Right kidney (tissue), 1 donor: Measurements from ENCODE around the gene LRRC56.
A peak's percentile ranks its signal among the peaks of the same experiment; 100 is the strongest.

Experiments used
- DNase-seq: peaks from one replicate; pipeline ENCODE4 v3.0.0-alpha.2; 2016

Gene LRRC56

DNA sequence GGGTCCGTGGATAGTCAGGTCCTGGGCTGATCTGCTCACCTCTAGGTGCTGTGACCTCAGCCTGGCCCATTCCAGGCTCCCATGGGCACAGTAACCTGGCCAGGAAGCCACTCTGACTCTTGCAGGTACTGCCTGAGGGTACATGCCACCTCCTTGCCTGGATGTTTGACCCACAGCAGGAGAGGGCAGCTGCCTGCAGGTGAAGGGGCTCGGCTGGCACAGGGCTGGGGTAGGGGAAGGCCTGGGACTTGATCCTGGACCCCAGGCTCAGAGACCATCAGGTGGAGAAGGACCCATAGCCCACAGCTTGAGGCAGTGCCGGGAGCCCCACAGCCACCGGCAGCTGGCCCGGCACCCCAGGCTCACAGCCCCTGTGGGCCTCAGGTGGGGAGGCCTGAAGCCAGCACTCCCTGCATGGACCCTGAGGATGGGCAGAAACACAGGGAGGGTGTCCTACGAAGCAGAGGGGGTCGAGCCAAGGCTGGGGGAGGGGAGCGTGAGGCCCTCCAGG is 2.7 kb downstream of the LRRC56 start:
- no peak for DNase-seq

GRCh38 chr11:540583-541432 is 3.5 kb downstream of the LRRC56 start:
- no peak for DNase-seq

- no peak for DNase-seq
These were observed 4.1 kb downstream of the LRRC56 start for GRCh38 chr11:541433-541885.

GRCh38 chr11:544817-545166 is 7.5 kb downstream of the LRRC56 start:
- no peak for DNase-seq

DNA sequence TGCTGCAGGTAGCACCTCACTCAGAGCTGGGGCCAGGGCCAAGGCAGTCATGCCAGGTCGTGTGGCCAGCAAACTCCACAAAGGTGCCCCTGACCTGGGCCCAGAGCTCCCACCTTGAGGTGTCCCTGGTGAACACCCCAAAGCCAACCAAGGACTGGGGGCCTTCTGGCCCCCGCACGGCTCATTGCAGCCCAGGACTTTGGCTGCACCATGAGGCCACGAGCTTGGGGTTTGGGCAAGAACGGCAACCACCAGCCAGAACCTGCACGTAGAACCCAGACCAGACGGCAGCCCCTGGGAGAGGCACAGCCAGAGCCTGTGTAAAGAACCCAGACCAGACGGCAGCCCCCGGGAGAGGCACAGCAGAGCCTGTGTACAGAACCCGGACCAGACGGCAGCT is 7.8 kb downstream of the LRRC56 start:
- no peak for DNase-seq

DNA sequence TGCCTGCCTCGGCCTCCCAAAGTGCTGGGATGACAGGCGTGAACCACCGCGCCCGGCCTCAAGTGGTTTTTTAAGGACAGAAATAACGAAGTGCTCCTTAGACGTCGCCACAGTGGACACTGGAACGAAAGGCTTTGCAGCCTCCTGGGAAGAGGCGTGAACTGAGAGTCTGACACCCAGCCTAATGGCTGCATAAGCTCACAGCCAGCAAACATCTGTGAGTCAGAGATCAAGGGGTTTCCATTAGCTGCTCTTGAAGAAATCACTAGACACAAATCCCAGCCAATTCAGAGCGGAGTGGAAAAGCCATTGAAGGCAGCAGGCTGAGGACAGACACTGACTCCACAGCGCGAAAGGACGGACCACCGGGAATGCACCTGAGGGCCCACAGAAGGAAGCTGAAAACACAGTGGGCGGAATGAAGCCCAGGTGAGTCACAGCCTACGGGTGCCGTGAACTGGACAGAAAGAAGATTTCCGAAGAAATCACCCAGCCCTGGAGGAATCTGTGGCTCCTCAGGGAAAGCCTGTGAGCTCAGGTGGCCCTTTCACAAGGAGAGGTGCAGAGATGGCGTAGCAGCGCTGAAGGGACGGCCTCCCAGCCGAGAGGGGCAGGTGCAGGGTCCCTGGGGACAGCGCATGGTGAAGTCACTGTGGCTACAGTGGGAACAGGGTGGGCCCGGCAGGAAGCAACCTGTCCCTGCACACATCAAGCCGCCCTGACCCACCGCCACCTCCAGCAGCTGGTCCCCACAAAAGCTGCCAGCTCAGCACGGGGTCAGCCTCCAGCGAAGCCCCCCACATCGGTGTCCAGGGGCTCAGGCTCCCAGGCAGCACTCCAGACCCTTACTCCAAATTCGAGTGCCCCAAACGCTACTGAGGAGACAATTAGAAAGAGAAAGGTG is 11.6 kb downstream of the LRRC56 start:
- DNase-seq, result no peak

DNA sequence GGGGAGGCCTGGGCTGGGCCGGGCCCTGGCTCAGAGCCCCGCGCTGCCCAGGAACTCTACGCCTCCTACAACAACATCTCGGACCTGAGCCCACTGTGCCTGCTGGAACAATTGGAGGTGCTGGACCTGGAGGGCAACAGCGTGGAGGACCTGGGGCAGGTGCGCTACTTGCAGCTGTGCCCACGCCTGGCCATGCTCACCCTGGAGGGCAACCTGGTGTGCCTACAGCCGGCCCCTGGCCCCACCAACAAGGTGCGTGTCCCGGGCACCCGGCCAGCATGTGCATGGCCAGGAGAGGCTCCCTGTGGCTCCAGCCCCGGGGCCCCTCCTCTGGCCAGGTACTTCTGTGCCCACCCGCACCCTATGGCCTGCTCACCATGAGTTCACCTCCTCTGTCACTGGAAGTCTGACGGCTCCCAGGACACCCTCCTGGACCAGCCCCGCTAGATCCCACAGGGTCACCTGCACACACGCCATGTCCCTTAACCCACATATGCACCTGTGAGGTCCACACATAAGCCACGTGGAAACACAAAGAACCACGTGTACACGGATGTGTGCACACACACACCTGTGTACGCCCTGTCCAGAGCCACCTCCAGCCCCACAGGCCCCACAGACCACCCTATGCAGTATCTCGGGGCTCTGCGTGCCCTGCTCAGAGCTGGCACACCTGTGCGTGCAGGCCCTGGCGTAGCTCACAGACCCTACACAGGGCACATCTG is 12.9 kb downstream of the LRRC56 start:
- DNase-seq, result no peak

- DNase-seq, result no peak
These were observed 13.4 kb downstream of the LRRC56 start for GRCh38 chr11:550746-551085.

DNA sequence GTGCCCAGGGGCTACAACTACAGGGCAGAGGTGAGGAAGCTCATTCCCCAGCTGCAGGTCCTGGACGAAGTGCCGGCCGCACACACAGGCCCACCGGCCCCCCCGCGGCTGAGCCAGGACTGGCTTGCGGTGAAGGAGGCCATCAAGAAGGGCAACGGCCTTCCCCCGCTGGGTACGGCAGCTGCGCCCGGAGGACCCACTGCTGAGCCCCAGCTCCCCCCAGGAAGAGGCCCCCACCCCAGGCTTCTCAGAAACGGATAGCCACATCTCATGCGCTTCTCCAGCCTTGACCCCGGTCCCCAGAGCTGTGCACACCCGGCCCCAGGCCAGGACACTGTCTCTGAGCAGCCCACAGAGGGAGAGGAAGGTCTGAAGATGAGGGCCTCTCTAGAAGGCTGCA is 13.8 kb downstream of the LRRC56 start:
- no peak for DNase-seq

DNA sequence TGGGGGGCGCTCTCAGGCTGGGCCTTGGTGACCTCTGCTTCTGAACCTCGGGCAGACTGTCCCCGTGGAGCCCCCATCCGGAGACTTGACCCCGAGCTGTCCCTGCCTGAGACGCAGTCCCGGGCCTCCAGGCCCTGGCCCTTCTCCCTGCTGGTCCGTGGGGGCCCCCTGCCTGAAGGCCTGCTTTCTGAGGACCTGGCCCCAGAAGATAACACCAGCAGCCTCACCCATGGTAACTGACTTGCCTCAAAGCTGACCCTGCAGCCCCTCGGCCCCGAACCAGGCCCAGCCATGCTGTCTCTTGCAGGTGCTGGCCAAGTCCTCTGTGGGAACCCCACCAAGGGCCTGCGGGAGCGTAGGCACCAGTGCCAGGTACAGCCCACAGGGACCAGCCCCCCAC is 14.3 kb downstream of the LRRC56 start:
- no peak for DNase-seq

GRCh38 chr11:553083-553987 is 16.0 kb downstream of the LRRC56 start:
- no peak for DNase-seq

DNA sequence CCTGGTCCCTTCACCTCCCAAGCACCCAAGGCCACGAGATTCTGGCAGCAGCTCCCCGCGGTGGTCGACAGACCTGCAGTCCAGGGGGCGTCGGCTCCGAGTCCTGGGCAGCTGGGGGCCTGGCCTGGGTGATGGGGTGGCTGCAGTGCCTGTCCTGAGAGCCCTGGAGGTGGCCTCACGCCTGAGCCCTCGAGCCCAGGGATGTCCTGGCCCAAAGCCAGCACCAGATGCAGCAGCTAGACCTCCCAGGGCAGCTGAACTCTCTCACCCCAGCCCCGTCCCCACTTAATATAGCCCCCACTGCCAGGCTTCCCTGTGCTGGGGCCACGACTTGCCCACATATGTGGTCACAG is 16.6 kb downstream of the LRRC56 start:
- no peak for DNase-seq

GRCh38 chr11:554428-555226 is 17.3 kb downstream of the LRRC56 start:
- no peak for DNase-seq

- DNase-seq, result peak; percentile 58
These were observed 18.0 kb downstream of the LRRC56 start for GRCh38 chr11:555227-555779.

GRCh38 chr11:555780-556661 is 18.7 kb downstream of the LRRC56 start:
- peak; percentile 58 for DNase-seq

DNA sequence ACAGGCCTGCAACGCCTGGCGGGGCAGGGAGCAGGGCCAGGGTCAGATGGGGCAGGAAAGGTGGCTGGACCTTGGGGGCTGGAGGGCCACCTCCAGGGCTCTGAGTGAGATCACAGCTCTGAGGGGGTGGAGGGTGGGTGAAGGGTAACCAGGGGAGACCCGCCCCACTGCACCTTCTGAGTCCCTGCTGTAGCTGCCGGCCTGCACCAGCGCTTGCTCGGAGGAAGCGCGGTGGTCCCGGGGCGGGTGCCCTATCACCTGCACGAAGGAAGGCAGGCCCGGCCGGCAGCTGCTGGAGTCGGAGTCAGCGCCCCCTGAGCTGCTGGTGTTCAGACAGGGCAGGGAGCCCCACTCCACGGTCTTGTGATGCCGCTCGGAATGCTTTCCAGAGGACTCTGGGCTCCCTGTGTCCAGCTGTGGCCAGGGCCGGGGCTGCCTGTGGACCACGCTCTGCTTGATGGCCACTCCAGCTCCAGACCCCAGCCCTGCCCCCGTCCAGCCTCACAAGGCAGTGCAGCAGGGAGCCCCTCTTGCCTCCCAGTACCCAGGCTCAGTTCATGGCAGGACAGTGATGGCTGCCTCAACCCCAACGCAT is 19.4 kb downstream of the LRRC56 start:
- DNase-seq, result no peak

DNA sequence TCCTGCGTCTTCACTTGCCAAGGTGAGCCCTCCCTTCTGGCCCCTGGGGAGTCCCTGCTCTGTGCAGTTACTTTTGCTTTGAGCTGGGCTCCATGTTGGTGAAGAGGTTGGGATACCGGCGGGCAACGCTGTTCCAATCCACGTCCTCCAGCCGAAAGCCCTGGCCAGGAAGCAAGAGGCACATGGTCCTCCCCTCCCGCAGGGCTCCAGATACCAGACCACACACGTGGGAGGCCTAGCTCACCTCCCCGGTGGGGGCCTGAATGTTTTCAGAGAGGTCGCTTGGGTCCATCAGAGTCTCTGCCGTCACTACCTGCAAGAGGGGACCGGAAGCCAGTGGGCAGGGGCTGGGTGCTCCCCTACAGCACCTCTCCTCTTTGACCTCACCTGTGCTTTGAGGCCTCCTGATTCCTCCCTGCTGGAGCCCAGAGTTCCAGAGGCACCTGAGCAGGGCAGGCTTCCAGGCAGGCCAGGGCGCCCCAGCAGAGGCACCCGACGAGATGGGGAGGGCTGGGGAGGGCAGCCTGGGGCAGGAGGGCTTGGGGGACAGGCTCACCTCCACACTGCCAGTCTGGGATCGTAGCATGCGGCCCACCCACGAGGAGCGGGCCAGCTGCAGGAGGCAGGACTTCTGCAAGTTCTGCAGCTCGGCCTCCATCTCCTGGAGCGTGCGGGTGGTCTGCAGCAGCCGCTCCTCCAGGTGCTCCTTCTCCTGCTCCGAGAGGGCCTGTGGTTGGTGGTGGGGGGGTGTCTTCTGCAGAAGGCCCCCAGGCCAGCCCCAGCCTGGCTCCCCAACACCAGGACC is 20.2 kb downstream of the LRRC56 start:
- no peak for DNase-seq

GRCh38 chr11:558503-558902 is 21.2 kb downstream of the LRRC56 start:
- no peak for DNase-seq
